Measurements from ENCODE around the gene EPB41. TPM values are rescaled to one million over a fixed set of nuclear protein-coding genes. Genes with fewer than 3 reads are reported as not detected.

Gene EPB41
- total and polyA plus RNA-seq, 2 of the 8 experiments (the other 6 are each of a cell fraction or from before 2014, with no cell fraction given), result 36.7 to 109 TPM

DNA sequence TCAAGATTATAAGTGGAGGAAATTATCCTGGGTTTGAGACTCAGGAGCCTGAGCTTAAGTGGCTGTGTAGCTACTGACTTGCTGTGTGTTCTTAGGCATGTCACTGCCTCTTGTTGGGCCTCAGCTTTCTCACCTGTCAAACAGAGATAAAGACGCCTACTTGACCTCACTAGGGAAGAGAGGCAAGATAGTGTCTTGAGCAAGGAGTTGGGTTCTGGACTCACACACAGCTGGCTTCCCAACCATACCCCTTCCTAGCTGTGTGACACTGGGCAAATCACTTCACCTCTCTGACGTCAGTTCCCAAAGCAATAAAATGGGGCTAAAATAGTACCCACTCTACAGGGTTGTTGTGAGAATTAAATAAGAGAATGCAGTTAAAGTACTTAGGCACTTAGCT, 11.6 kb upstream of the EPB41 start (continued):
- TF ChIP-seq, protein P1, sequence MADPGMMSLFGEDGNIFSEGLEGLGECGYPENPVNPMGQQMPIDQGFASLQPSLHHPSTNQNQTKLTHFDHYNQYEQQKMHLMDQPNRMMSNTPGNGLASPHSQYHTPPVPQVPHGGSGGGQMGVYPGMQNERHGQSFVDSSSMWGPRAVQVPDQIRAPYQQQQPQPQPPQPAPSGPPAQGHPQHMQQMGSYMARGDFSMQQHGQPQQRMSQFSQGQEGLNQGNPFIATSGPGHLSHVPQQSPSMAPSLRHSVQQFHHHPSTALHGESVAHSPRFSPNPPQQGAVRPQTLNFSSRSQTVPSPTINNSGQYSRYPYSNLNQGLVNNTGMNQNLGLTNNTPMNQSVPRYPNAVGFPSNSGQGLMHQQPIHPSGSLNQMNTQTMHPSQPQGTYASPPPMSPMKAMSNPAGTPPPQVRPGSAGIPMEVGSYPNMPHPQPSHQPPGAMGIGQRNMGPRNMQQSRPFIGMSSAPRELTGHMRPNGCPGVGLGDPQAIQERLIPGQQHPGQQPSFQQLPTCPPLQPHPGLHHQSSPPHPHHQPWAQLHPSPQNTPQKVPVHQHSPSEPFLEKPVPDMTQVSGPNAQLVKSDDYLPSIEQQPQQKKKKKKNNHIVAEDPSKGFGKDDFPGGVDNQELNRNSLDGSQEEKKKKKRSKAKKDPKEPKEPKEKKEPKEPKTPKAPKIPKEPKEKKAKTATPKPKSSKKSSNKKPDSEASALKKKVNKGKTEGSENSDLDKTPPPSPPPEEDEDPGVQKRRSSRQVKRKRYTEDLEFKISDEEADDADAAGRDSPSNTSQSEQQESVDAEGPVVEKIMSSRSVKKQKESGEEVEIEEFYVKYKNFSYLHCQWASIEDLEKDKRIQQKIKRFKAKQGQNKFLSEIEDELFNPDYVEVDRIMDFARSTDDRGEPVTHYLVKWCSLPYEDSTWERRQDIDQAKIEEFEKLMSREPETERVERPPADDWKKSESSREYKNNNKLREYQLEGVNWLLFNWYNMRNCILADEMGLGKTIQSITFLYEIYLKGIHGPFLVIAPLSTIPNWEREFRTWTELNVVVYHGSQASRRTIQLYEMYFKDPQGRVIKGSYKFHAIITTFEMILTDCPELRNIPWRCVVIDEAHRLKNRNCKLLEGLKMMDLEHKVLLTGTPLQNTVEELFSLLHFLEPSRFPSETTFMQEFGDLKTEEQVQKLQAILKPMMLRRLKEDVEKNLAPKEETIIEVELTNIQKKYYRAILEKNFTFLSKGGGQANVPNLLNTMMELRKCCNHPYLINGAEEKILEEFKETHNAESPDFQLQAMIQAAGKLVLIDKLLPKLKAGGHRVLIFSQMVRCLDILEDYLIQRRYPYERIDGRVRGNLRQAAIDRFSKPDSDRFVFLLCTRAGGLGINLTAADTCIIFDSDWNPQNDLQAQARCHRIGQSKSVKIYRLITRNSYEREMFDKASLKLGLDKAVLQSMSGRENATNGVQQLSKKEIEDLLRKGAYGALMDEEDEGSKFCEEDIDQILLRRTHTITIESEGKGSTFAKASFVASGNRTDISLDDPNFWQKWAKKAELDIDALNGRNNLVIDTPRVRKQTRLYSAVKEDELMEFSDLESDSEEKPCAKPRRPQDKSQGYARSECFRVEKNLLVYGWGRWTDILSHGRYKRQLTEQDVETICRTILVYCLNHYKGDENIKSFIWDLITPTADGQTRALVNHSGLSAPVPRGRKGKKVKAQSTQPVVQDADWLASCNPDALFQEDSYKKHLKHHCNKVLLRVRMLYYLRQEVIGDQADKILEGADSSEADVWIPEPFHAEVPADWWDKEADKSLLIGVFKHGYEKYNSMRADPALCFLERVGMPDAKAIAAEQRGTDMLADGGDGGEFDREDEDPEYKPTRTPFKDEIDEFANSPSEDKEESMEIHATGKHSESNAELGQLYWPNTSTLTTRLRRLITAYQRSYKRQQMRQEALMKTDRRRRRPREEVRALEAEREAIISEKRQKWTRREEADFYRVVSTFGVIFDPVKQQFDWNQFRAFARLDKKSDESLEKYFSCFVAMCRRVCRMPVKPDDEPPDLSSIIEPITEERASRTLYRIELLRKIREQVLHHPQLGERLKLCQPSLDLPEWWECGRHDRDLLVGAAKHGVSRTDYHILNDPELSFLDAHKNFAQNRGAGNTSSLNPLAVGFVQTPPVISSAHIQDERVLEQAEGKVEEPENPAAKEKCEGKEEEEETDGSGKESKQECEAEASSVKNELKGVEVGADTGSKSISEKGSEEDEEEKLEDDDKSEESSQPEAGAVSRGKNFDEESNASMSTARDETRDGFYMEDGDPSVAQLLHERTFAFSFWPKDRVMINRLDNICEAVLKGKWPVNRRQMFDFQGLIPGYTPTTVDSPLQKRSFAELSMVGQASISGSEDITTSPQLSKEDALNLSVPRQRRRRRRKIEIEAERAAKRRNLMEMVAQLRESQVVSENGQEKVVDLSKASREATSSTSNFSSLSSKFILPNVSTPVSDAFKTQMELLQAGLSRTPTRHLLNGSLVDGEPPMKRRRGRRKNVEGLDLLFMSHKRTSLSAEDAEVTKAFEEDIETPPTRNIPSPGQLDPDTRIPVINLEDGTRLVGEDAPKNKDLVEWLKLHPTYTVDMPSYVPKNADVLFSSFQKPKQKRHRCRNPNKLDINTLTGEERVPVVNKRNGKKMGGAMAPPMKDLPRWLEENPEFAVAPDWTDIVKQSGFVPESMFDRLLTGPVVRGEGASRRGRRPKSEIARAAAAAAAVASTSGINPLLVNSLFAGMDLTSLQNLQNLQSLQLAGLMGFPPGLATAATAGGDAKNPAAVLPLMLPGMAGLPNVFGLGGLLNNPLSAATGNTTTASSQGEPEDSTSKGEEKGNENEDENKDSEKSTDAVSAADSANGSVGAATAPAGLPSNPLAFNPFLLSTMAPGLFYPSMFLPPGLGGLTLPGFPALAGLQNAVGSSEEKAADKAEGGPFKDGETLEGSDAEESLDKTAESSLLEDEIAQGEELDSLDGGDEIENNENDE (IDR thresholded peaks at IDR 0.05; ENCODE audit: insufficient replicate concordance, low read length), result no peak
- TF ChIP-seq RFX5 (IDR thresholded peaks at IDR 0.05; ENCODE audit: borderline replicate concordance, low read depth, low read length) (no peak), GTF2F1 (IDR thresholded peaks at IDR 0.05; ENCODE audit: borderline replicate concordance, low read depth, low read length) (no peak), RNF2 (IDR thresholded peaks at IDR 0.05; ENCODE audit: borderline replicate concordance, low read depth, low read length, missing control alignments, poor library complexity, severe bottlenecking) (no peak), RBBP5 (IDR thresholded peaks at IDR 0.05; ENCODE audit: borderline replicate concordance, low read depth, low read length) (no peak), ASH2L (IDR thresholded peaks at IDR 0.05; ENCODE audit: low read length) (no peak), CEBPB (IDR thresholded peaks at IDR 0.05; ENCODE audit: low read depth, low read length) (no peak), RXRA (IDR thresholded peaks at IDR 0.05; ENCODE audit: insufficient read depth, low read depth, low read length) (no peak), RAD21 (IDR thresholded peaks at IDR 0.05 in 1 of 2, conservative IDR thresholded peaks at IDR 0.05 in 1 of 2; ENCODE audit: low read depth in 2 of 2, low read length in 2 of 2) (no peak), JUND (IDR thresholded peaks at IDR 0.05; ENCODE audit: low read length) (no peak)
